IMR-90 (cell line): ENCODE measurements around the gene AXIN2. TPM values are rescaled to one million over a fixed set of nuclear protein-coding genes. Genes with fewer than 3 reads are reported as not detected.

Source experiments
- ATAC-seq: fragments of 200-7000 bp; cut with Tn5 transposase; 2 replicates; pipeline ENCODE4 v1.9.1; 2020; ENCODE audit warnings: low read depth, mild to moderate bottlenecking, moderate library complexity
- BruUV-seq: library from RNA; stranded (reverse); fragments of 400-500 nt; replicated peaks from 2 replicates; lab custom pipeline; 2021; lab: Mats Ljungman, UMichigan
- CTCF ChIA-PET: fragments of 300-600 bp; formaldehyde crosslinking; extraction: SDS; loops from one replicate; lab custom pipeline; 2021; ENCODE audit warnings: antibody characterized with exemption; lab: Yijun Ruan, JAX
- POLR2A ChIA-PET: fragments of 300-600 bp; sonication (Branson Sonifier 250); formaldehyde crosslinking; loops from one replicate; lab custom pipeline; 2022; ENCODE audit warnings: antibody characterized with exemption; ENCODE audit not compliant: unreplicated experiment; lab: Charles Lee
- DNase-seq: peaks from one replicate; pipeline ENCODE4 v3.0.0; 2013
- H2AFZ ChIP-seq: replicated peaks from 2 replicates; pipeline ENCODE3; 2013; ENCODE audit warnings: low read length, mild to moderate bottlenecking; ENCODE audit not compliant: poor library complexity
- H2AK5ac ChIP-seq: 2 replicates; pipeline ENCODE4 v1.6.1; 2013; ENCODE audit warnings: low read depth, low read length, inconsistent platforms
- H2AK9ac ChIP-seq: replicated peaks from 2 replicates; pipeline ENCODE3; 2013; ENCODE audit warnings: mild to moderate bottlenecking, low read depth, low read length, moderate library complexity; ENCODE audit not compliant: poor library complexity
- H2BK120ac ChIP-seq: 2 replicates; pipeline ENCODE4 v1.6.1; 2013; ENCODE audit warnings: low read depth, low read length, inconsistent platforms
- H2BK15ac ChIP-seq: 3 replicates; pipeline ENCODE4 v1.6.1; 2013; ENCODE audit warnings: low read depth, low read length, inconsistent platforms
- H2BK20ac ChIP-seq: 2 replicates; pipeline ENCODE4 v1.6.1; 2013; ENCODE audit warnings: low read depth, mild to moderate bottlenecking, inconsistent platforms, low read length, moderate library complexity
- H2BK5ac ChIP-seq: 2 replicates; pipeline ENCODE4 v1.6.1; 2013; ENCODE audit warnings: mild to moderate bottlenecking, low read depth, low read length, inconsistent platforms; ENCODE audit not compliant: poor library complexity, severe bottlenecking
- H3K14ac ChIP-seq: replicated peaks from 2 replicates; pipeline ENCODE4 v1.6.1; 2013; ENCODE audit warnings: low read depth, low read length, inconsistent platforms
- H3K18ac ChIP-seq: 2 replicates; pipeline ENCODE4 v1.6.1; 2013; ENCODE audit warnings: low read depth, low read length, control low read depth
- H3K23ac ChIP-seq: 2 replicates; pipeline ENCODE4 v1.6.1; 2013; ENCODE audit warnings: low read depth, low read length, inconsistent platforms
- H3K27ac ChIP-seq: 2 replicates; pipeline ENCODE4 v1.5.1; 2013; ENCODE audit warnings: mild to moderate bottlenecking, control low read depth, low read length; ENCODE audit not compliant: insufficient read depth
- H3K27me3 ChIP-seq: 2 replicates; pipeline ENCODE4 v1.6.1; 2013; ENCODE audit warnings: low read length; ENCODE audit not compliant: control insufficient read depth, insufficient read depth
- H3K36me3 ChIP-seq: 2 replicates; pipeline ENCODE4 v1.6.1; 2013; ENCODE audit warnings: low read length, mixed read lengths; ENCODE audit not compliant: control insufficient read depth, insufficient read depth
- H3K4ac ChIP-seq: 2 replicates; pipeline ENCODE4 v1.6.1; 2013; ENCODE audit warnings: low read depth, low read length, inconsistent platforms
- H3K4me1 ChIP-seq: 2 replicates; pipeline ENCODE4 v1.6.1; 2013; ENCODE audit warnings: low read length, mixed read lengths; ENCODE audit not compliant: control insufficient read depth, insufficient read depth
- H3K4me2 ChIP-seq: 2 replicates; pipeline ENCODE4 v1.6.1; 2013; ENCODE audit warnings: low read depth, mild to moderate bottlenecking, control low read depth, low read length, moderate library complexity
- H3K4me3 ChIP-seq: 2 replicates; pipeline ENCODE4 v1.5.1; 2013; ENCODE audit warnings: low read depth, mild to moderate bottlenecking, control low read depth, low read length, moderate library complexity; ENCODE audit not compliant: insufficient read depth
- H3K56ac ChIP-seq: 2 replicates; pipeline ENCODE4 v1.6.1; 2013; ENCODE audit warnings: low read length, inconsistent platforms; ENCODE audit not compliant: insufficient read depth; ENCODE audit errors: extremely low read depth
- H3K79me1 ChIP-seq, 2 experiments: 2 replicates each; pipeline ENCODE4 v1.6.1; 2013; ENCODE audit warnings: low read length in 2 of 2, inconsistent platforms in 1 of 2, low read depth in 1 of 2
- H3K9ac ChIP-seq: 2 replicates; pipeline ENCODE4 v1.6.1; 2013; ENCODE audit warnings: low read depth, low read length, control low read depth
- H3K9me1 ChIP-seq: 2 replicates; pipeline ENCODE4 v1.6.1; 2013; ENCODE audit warnings: low read length, inconsistent platforms; ENCODE audit not compliant: insufficient read depth
- H3K9me3 ChIP-seq: 2 replicates; pipeline ENCODE4 v1.6.1; 2013; ENCODE audit warnings: low read length; ENCODE audit not compliant: control insufficient read depth, insufficient read depth
- H4K20me1 ChIP-seq: 2 replicates; pipeline ENCODE4 v1.6.1; 2013; ENCODE audit warnings: low read length, inconsistent platforms; ENCODE audit not compliant: insufficient read depth
- H4K5ac ChIP-seq: 2 replicates; pipeline ENCODE4 v1.6.1; 2013; ENCODE audit warnings: mild to moderate bottlenecking, low read depth, low read length, control low read depth
- H4K8ac ChIP-seq, 2 experiments: 2 replicates each; pipeline ENCODE4 v1.6.1; 2013; ENCODE audit warnings: low read depth in 2 of 2, low read length in 2 of 2, control low read depth in 1 of 2, inconsistent platforms in 1 of 2
- H4K91ac ChIP-seq: 2 replicates; pipeline ENCODE4 v1.6.1; 2013; ENCODE audit warnings: low read depth, low read length, inconsistent platforms; ENCODE audit not compliant: insufficient read depth
- BHLHE40 ChIP-seq: fragments of 150-350 bp; IDR thresholded peaks from 2 replicates; pipeline ENCODE4 v1.6.1; 2016; ENCODE audit warnings: mild to moderate bottlenecking, low read depth, low read length
- CEBPB ChIP-seq: IDR thresholded peaks from 2 replicates; pipeline ENCODE4 v1.6.1; 2012; ENCODE audit warnings: low read depth, low read length, improper control_type of control experiment
- CHD1 ChIP-seq: IDR thresholded peaks from 2 replicates; pipeline ENCODE4 v1.6.1; 2012; ENCODE audit warnings: low read depth, low read length, improper control_type of control experiment
- FOS ChIP-seq: fragments of 150-350 bp; IDR thresholded peaks from 2 replicates; pipeline ENCODE4 v1.6.1; 2016; ENCODE audit warnings: low read depth, low read length
- MAFK ChIP-seq: IDR thresholded peaks from 2 replicates; pipeline ENCODE4 v1.6.1; 2012; ENCODE audit warnings: low read depth, low read length, improper control_type of control experiment
- MAZ ChIP-seq: IDR thresholded peaks from 2 replicates; pipeline ENCODE4 v1.6.1; 2012; ENCODE audit warnings: low read depth, mild to moderate bottlenecking, low read length, improper control_type of control experiment, moderate library complexity, borderline replicate concordance
- MXI1 ChIP-seq: IDR thresholded peaks from 2 replicates; pipeline ENCODE4 v1.6.1; 2012; ENCODE audit warnings: low read depth, mild to moderate bottlenecking, low read length, moderate library complexity, borderline replicate concordance
- NFE2L2 ChIP-seq: fragments of 150-350 bp; IDR thresholded peaks from 2 replicates; pipeline ENCODE4 v1.6.1; 2016; ENCODE audit warnings: low read depth, mild to moderate bottlenecking, low read length
- POLR2A ChIP-seq: IDR thresholded peaks from 2 replicates; pipeline ENCODE4 v1.6.1; 2012; ENCODE audit warnings: mild to moderate bottlenecking, low read depth, low read length
- RAD21 ChIP-seq: IDR thresholded peaks from 2 replicates; pipeline ENCODE4 v1.6.1; 2012; ENCODE audit warnings: low read length, improper control_type of control experiment
- RCOR1 ChIP-seq: IDR thresholded peaks from 2 replicates; pipeline ENCODE4 v1.6.1; 2012; ENCODE audit warnings: mild to moderate bottlenecking, low read length, improper control_type of control experiment; ENCODE audit not compliant: insufficient replicate concordance
- RFX5 ChIP-seq: IDR thresholded peaks from 2 replicates; pipeline ENCODE4 v1.8.0; 2012; ENCODE audit warnings: low read depth, mild to moderate bottlenecking, low read length, moderate library complexity
- SMC3 ChIP-seq: fragments of 150-350 bp; IDR thresholded peaks from 2 replicates; pipeline ENCODE4 v1.6.1; 2016; ENCODE audit warnings: low read depth, mild to moderate bottlenecking, antibody characterized with exemption, low read length, moderate library complexity
- WGBS, 2 experiments: methylation state at CpG; one replicate each; pipeline versions ENCODE4 v1.1.5 to v1.1.7; 2013; ENCODE audit warnings: missing lambda C conversion rate in 2 of 2; ENCODE audit not compliant: insufficient read length in 1 of 2; ENCODE audit errors: extremely low coverage in 2 of 2; 5-methylcytosine and 5-hydroxymethylcytosine counted together
- dilution Hi-C: fragments of 300-500 bp; cut with HindIII; formaldehyde crosslinking; loops from one replicate; pipeline ENCODE4 v1.14.3; 2018; ENCODE audit warnings: low sequenced_read_pairs; ENCODE audit not compliant: unreplicated experiment
- in situ Hi-C: fragments of 300-500 bp; cut with MboI; formaldehyde crosslinking; loops from 3 replicates; pipeline ENCODE4 v1.14.3; 2019; ENCODE audit warnings: low sequenced_read_pairs, inconsistent platforms, mixed read lengths
- intact Hi-C: fragments of 100-400 bp; cut with micrococcal nuclease; formaldehyde crosslinking; loops from 2 replicates; pipeline ENCODE4 v1.10.0; 2022
- polyA plus RNA-seq, 3 experiments: library from polyadenylated mRNA; depleted of rRNA; stranded (reverse); fragments of >200 nt; gene quantifications; 2 replicates each; pipeline ENCODE4 v1.2.3, GENCODE V29; 2012; ENCODE audit warnings: low replicate concordance in 1 of 3
- total RNA-seq: library from RNA; depleted of rRNA; stranded (reverse); fragments of >200 nt; gene quantifications from 2 replicates; pipeline ENCODE4 v1.2.3, GENCODE V29; 2012
- TF ChIP-seq, protein P1 (sequence below): fragments of 150-350 bp; IDR thresholded peaks from 2 replicates; pipeline ENCODE4 v1.6.1; 2017; ENCODE audit warnings: mild to moderate bottlenecking, antibody characterized with exemption, low read length, low read depth
- TF ChIP-seq, protein P2 (sequence below): fragments of 150-350 bp; IDR thresholded peaks from 2 replicates; pipeline ENCODE4 v1.6.1; 2016; ENCODE audit warnings: low read depth, mild to moderate bottlenecking, low read length, moderate library complexity, borderline replicate concordance
- TF ChIP-seq, protein P3 (sequence below): conservative IDR thresholded peaks from 2 replicates; pipeline ENCODE4 v1.5.1; 2012; ENCODE audit warnings: mild to moderate bottlenecking, low read depth, low read length, improper control_type of control experiment

The AXIN2 gene
- total and polyA plus RNA-seq, 2 of the 4 experiments (the other 2 are of a cell fraction) = 0.91 to 1.8 TPM

DNA sequence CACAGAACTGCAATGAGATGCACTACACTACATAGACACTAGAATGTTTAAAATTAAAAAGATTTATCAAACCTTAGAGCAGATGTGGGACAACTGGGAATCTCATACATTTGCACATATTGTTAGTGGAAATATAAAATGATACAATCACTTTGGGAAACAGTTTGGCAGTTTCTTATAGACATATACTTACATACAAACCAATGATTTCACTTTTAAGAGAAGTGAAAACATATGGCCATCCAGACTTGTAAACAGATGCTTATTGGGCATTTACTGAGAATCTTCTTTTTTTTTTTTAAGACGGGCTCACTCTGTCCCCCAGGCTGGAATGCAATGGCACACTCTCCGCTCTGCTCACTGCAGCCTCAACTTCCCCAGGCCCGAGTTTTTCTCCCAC, 50.1 kb downstream of the AXIN2 start:
- no TSS peak for BruUV-seq
- in situ Hi-C loops (no loop called here), intact Hi-C loops (no loop called here), dilution Hi-C loops (no loop called here)
- no peak overlapping the region for H3K23ac ChIP-seq
- no peak overlapping the region for H3K4me2 ChIP-seq
- H2AK9ac ChIP-seq = no peak overlapping the region
- no peak overlapping the region for H4K8ac ChIP-seq
- DNase-seq (no peak), ATAC-seq (no peak)
- no peaks in the 10 kb centered on the region for H3K36me3 ChIP-seq
- H2BK5ac ChIP-seq = no peak overlapping the region
- H3K4me3 ChIP-seq = no peak overlapping the region
- H2AFZ ChIP-seq = no peak overlapping the region
- no peak overlapping the region for H2BK15ac ChIP-seq
- H3K4me1 ChIP-seq = peaks cover 6% of the 10 kb centered on the region; the same call in 1 of the 2 replicates
- H3K9ac ChIP-seq = no peak overlapping the region
- H3K9me1 ChIP-seq = peaks cover 2% of the 10 kb centered on the region; the same call in 1 of the 2 replicates
- no peak overlapping the region for H2BK120ac ChIP-seq
- no peak overlapping the region for H2AK5ac ChIP-seq
- CTCF ChIA-PET = interaction anchor here (1.0 kb wide), 1 partner anchor 10 kb away, joined by 5 read pairs; no protein-coding TSS in a partner anchor
- H3K4ac ChIP-seq = no peak overlapping the region
- no peak overlapping the region for H3K56ac ChIP-seq
- H3K27me3 ChIP-seq = no peaks in the 10 kb centered on the region
- WGBS, 2 experiments = 33% methylated on average over 1 of the region's 3 CpGs; no CpG with 5 or more reads in 1 of the 2 experiments
- no peak overlapping the region for H4K91ac ChIP-seq
- no peak overlapping the region for H3K27ac ChIP-seq
- no peak overlapping the region for H2BK20ac ChIP-seq
- no peak overlapping the region for H3K18ac ChIP-seq
- H4K20me1 ChIP-seq = no peaks in the 10 kb centered on the region
- TF ChIP-seq SMC3 = no peak
- TF ChIP-seq POLR2A = no peak
- no peak for TF ChIP-seq CHD1
- TF ChIP-seq, protein P1, sequence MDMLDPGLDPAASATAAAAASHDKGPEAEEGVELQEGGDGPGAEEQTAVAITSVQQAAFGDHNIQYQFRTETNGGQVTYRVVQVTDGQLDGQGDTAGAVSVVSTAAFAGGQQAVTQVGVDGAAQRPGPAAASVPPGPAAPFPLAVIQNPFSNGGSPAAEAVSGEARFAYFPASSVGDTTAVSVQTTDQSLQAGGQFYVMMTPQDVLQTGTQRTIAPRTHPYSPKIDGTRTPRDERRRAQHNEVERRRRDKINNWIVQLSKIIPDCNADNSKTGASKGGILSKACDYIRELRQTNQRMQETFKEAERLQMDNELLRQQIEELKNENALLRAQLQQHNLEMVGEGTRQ = no peak
- no peak for TF ChIP-seq RAD21
- TF ChIP-seq MXI1 = no peak
- no peak for TF ChIP-seq NFE2L2
- TF ChIP-seq MAZ = no peak
- TF ChIP-seq, protein P2, sequence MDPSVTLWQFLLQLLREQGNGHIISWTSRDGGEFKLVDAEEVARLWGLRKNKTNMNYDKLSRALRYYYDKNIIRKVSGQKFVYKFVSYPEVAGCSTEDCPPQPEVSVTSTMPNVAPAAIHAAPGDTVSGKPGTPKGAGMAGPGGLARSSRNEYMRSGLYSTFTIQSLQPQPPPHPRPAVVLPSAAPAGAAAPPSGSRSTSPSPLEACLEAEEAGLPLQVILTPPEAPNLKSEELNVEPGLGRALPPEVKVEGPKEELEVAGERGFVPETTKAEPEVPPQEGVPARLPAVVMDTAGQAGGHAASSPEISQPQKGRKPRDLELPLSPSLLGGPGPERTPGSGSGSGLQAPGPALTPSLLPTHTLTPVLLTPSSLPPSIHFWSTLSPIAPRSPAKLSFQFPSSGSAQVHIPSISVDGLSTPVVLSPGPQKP = no peak
- TF ChIP-seq, protein P3, sequence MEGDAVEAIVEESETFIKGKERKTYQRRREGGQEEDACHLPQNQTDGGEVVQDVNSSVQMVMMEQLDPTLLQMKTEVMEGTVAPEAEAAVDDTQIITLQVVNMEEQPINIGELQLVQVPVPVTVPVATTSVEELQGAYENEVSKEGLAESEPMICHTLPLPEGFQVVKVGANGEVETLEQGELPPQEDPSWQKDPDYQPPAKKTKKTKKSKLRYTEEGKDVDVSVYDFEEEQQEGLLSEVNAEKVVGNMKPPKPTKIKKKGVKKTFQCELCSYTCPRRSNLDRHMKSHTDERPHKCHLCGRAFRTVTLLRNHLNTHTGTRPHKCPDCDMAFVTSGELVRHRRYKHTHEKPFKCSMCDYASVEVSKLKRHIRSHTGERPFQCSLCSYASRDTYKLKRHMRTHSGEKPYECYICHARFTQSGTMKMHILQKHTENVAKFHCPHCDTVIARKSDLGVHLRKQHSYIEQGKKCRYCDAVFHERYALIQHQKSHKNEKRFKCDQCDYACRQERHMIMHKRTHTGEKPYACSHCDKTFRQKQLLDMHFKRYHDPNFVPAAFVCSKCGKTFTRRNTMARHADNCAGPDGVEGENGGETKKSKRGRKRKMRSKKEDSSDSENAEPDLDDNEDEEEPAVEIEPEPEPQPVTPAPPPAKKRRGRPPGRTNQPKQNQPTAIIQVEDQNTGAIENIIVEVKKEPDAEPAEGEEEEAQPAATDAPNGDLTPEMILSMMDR = no peak
- TF ChIP-seq RCOR1 = no peak
- no peak for TF ChIP-seq RFX5
- no peak for TF ChIP-seq MAFK
- no peak for TF ChIP-seq BHLHE40
- TF ChIP-seq CEBPB = no peak
- no peak for TF ChIP-seq FOS
- H3K9me3 ChIP-seq = no peaks in the 10 kb centered on the region
- no peaks in the 10 kb centered on the region for H3K79me1 ChIP-seq
- POLR2A ChIA-PET = no interaction called here
- no peak overlapping the region for H4K5ac ChIP-seq
- no peak overlapping the region for H3K14ac ChIP-seq
